T-cell (primary cell): ENCODE measurements around the gene PLCL1. TPM values are rescaled to one million over a fixed set of nuclear protein-coding genes. Genes with fewer than 3 reads are reported as not detected.

Experiments used
- ATAC-seq, 4 experiments: fragments of 200-7000 bp in 3 of 4; fragments of 150-1000 bp in 1 of 4; cut with Tn5 transposase; replicated peaks in 1 of 4; 1 replicate in 3 of 4; 2 replicates in 1 of 4; pipeline ENCODE4 v1.10.0; 2021; ENCODE audit warnings: moderate library complexity in 3 of 4, mild to moderate bottlenecking in 2 of 4, moderate number of reproducible peaks in 1 of 4
- CTCF ChIA-PET, 2 donors: fragments of 300-600 bp; sonication (Branson Sonifier 250); formaldehyde crosslinking; loops; one replicate each; lab custom pipeline; 2022; ENCODE audit warnings: antibody characterized with exemption in 2 of 2; lab: Charles Lee
- POLR2A ChIA-PET, 2 donors: fragments of 300-600 bp; sonication (Branson Sonifier 250); formaldehyde crosslinking; loops; one replicate each; lab custom pipeline; 2022; ENCODE audit warnings: antibody characterized with exemption in 2 of 2; lab: Charles Lee
- DNase-seq, 35 experiments: peaks; one replicate each; pipeline versions ENCODE4 v3.0.0 to v3.0.0-alpha.2; 2013 to 2023
- H3K27ac ChIP-seq: one replicate; pipeline ENCODE4 v1.5.1; 2013; ENCODE audit warnings: low read length
- H3K27me3 ChIP-seq, 2 experiments: replicated peaks in 1 of 2; 1 replicate in 1 of 2; 2 replicates in 1 of 2; pipeline versions ENCODE4 v1.6.1 to v1.7.0; 2013; ENCODE audit warnings: low read length in 1 of 2, mixed read lengths in 1 of 2; ENCODE audit not compliant: control insufficient read depth in 2 of 2, insufficient read depth in 2 of 2; ENCODE audit errors: extremely low read depth in 1 of 2
- H3K36me3 ChIP-seq, 2 donors: 1 replicate in 1 of 2; 2 replicates in 1 of 2; pipeline versions ENCODE4 v1.6.1 to v1.7.0; 2013; ENCODE audit warnings: low read length in 1 of 2; ENCODE audit not compliant: control insufficient read depth in 2 of 2, insufficient read depth in 1 of 2; ENCODE audit errors: extremely low read depth in 1 of 2
- H3K4me1 ChIP-seq, 2 experiments: 1 replicate in 1 of 2; 2 replicates in 1 of 2; pipeline versions ENCODE4 v1.6.1 to v1.7.0; 2013; ENCODE audit warnings: low read length in 2 of 2, mixed read lengths in 1 of 2; ENCODE audit not compliant: insufficient read depth in 2 of 2, control insufficient read depth in 1 of 2; ENCODE audit errors: extremely low read depth in 1 of 2
- H3K4me3 ChIP-seq, 2 donors: 1 replicate in 1 of 2; 2 replicates in 1 of 2; pipeline versions ENCODE4 v1.5.1 to v1.7.0; 2013; ENCODE audit warnings: mild to moderate bottlenecking in 2 of 2, low read length in 1 of 2, moderate library complexity in 1 of 2; ENCODE audit not compliant: control insufficient read depth in 1 of 2; ENCODE audit errors: extremely low read depth in 1 of 2
- H3K9me3 ChIP-seq: 2 replicates; pipeline ENCODE4 v1.7.0; 2013
- H3K27ac Mint-ChIP-seq, 2 donors: one replicate each; pipeline ENCODE4 v1.8.0; 2020 to 2021; ENCODE audit warnings: mild to moderate bottlenecking in 2 of 2, mixed read lengths in 2 of 2
- H3K27me3 Mint-ChIP-seq, 2 donors: one replicate each; pipeline ENCODE4 v1.8.0; 2021 to 2022; ENCODE audit warnings: mixed read lengths in 2 of 2
- H3K36me3 Mint-ChIP-seq: one replicate; pipeline ENCODE4 v1.8.0; 2021; ENCODE audit warnings: mixed read lengths
- H3K4me1 Mint-ChIP-seq, 3 donors: one replicate each; pipeline ENCODE4 v1.8.0; 2020 to 2022; ENCODE audit warnings: mixed read lengths in 3 of 3, mild to moderate bottlenecking in 1 of 3
- H3K4me3 Mint-ChIP-seq, 3 donors: one replicate each; pipeline ENCODE4 v1.8.0; 2020 to 2022; ENCODE audit warnings: mild to moderate bottlenecking in 3 of 3, mixed read lengths in 3 of 3, moderate library complexity in 3 of 3
- H3K9me3 Mint-ChIP-seq, 3 donors: one replicate each; pipeline ENCODE4 v1.8.0; 2020 to 2022; ENCODE audit warnings: mixed read lengths in 3 of 3
- WGBS: methylation state at CpG from one replicate; pipeline ENCODE4 v1.1.5; 2013; ENCODE audit warnings: missing lambda C conversion rate; ENCODE audit not compliant: insufficient coverage; 5-methylcytosine and 5-hydroxymethylcytosine counted together
- total RNA-seq, 35 experiments: library from RNA in 6 of 35; stranded (reverse) in 6 of 35; fragments of 120-200 nt in 1 of 35; gene quantifications; one replicate each; pipeline versions ENCODE4 v1.2.1 to v1.2.4 and lab custom pipeline; 2013 to 2026

PLCL1 gene
- total RNA-seq, 5 donors from 2014 or later (not counting 1 experiment from before 2014, with no cell fraction given) = 15.3 to 24.7 (median 20.3) TPM

DNA sequence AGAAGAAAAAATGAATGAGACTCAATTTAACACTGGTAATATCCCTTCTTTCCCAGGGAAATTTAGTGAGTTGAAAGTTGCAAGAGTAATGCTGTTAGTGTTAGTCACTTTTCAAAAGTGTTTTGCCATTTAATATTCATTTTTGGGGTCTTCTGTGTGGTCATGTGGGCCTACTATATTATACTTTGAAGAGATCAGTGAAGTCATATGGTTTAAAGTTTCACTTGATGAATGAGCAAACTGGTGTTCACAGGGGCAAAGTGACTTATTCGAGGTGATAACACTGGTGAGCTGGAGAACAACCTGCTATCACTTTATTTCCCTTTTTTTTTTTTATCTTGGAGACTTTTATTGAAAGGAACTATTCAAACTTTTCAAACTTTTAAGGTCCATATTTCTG lies 196.0 kb downstream of the PLCL1 start:
- Histone ChIP-seq H3K4me3 (no peak overlapping the region), H3K4me1 (peaks cover 14 to 22% of the 10 kb centered on the region in 2 experiments), H3K9me3 (no peaks in the 10 kb centered on the region), H3K27me3 (no peaks in the 10 kb centered on the region), H3K27ac (no peak overlapping the region), H3K36me3 (no peaks in the 10 kb centered on the region)
- ChIA-PET POLR2A (interaction anchor here in 1 of 2 donors (0.7 kb wide), 1 partner anchor 125 kb away, joined by 3 read pairs; no protein-coding TSS in a partner anchor), CTCF (interaction anchor here in 1 of 2 donors (0.5 kb wide), 1 partner anchor 38 kb away, joined by 4 read pairs; no protein-coding TSS in a partner anchor)
- Mint-ChIP-seq H3K9me3 (peaks cover 0 to 5% (median 4%) of the 10 kb centered on the region in 3 donors), H3K27me3 (no peaks in the 10 kb centered on the region), H3K36me3 (peaks cover 6% of the 10 kb centered on the region), H3K4me3 (no peak overlapping the region), H3K27ac (peak overlapping the region in 1 of 2 donors; percentile 5), H3K4me1 (peaks cover 72 to 74% (median 73%) of the 10 kb centered on the region in 3 donors)
- WGBS = no CpG with 5 or more reads among the region's 1 CpG
- ATAC-seq (no peak), DNase-seq (no peak)

DNA sequence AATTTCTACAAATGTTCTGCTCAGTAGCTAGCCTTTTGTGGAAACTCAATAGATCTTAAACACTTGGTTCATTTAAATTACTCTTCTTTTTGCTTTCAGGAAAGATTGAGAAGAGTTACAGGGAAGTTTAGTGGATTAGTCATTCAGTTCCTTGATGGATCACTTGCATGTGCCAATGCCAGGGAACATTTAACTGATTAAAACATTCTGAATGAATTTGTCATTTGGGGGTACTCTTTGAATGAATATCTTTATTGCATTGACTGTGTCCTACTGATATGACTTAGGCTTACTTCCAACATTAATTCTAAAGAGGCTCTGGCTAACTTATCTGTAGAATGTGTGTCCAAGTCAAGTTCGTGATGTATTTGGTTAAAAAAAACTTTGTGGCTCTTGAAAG lies 199.8 kb downstream of the PLCL1 start:
- Mint-ChIP-seq H3K4me3 (no peak overlapping the region), H3K36me3 (peaks cover 13% of the 10 kb centered on the region), H3K27me3 (no peaks in the 10 kb centered on the region), H3K9me3 (peaks cover 0 to 8% (median 5%) of the 10 kb centered on the region in 3 donors), H3K4me1 (peaks cover 55 to 63% (median 61%) of the 10 kb centered on the region in 3 donors), H3K27ac (peak overlapping the region; percentile 17 to 65)
- H3K27ac ChIP-seq = no peak overlapping the region
- ATAC-seq (no peak), DNase-seq (no peak)
- ChIA-PET CTCF (no interaction called here), POLR2A (interaction anchor here in 1 of 2 donors (0.5 kb wide), 1 partner anchor 207 kb away, joined by 3 read pairs; no protein-coding TSS in a partner anchor)
- no peaks in the 10 kb centered on the region for H3K36me3 ChIP-seq
- H3K9me3 ChIP-seq = no peaks in the 10 kb centered on the region
- H3K27me3 ChIP-seq = no peaks in the 10 kb centered on the region
- H3K4me1 ChIP-seq = peaks cover 5 to 6% of the 10 kb centered on the region in 2 experiments
- H3K4me3 ChIP-seq = no peak overlapping the region
- no CpG with 5 or more reads among the region's 1 CpG for WGBS

DNA sequence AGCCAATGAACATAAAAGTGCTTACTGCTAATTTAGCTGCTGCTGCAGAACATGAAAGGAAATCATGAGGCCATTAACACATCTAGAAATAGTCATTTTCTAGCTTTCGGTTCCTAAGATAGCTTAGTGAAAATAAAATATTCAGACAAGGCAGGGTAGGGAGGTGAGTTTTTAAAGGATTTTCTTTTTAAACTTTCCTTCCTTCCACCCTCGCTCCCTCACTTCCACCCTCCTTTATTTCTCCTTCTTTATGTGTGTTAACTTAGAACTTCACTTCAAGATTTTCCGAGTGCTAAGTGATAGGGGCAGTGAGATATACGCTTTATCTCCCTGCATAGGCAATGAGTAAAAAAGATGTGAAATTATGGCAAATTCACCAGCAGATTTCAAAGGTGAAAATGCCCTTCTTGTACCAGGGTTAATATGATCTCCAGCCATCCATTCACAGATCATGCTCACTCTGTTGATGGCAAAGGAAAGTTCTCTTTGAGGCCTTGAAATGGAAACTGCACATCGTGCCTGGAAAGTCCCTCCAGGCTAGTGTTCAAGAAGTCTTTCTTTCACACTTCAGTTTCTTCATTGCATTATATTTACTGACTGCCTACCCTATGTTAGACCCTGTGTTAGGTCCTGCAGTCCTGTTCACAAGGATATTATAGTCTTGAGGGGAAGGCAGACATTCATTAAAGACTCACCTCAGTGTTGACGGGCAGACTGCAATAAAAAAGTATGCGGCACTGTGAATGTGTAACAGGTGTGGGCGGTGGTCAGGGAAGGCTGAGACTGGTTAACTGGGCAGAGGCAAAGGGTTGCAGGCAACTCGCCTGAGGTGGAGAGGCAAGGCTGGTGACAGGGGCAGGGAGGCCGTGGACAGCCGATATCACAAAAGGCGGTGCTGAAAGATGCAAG lies 200.8 kb downstream of the PLCL1 start:
- H3K27ac ChIP-seq = peak overlapping the region; percentile 69
- peaks cover 57 to 63% (median 59%) of the 10 kb centered on the region in 3 donors for H3K4me1 Mint-ChIP-seq
- no peaks in the 10 kb centered on the region for H3K36me3 ChIP-seq
- WGBS = 72% methylated on average over 4 of the region's 12 CpGs
- POLR2A ChIA-PET = interaction anchor here in 1 of 2 donors (0.5 kb wide), 1 partner anchor 1052 kb away, joined by 8 read pairs; no protein-coding TSS in a partner anchor
- no peaks in the 10 kb centered on the region for H3K27me3 Mint-ChIP-seq
- H3K27ac Mint-ChIP-seq = peak overlapping the region; percentile 87 to 89
- ATAC-seq (peak in 3 of 4 experiments; percentile 54 to 90 (median 61)), DNase-seq (peak in 11 of 35 experiments; percentile 1 to 59 (median 6))
- H3K36me3 Mint-ChIP-seq = peaks cover 17% of the 10 kb centered on the region
- H3K4me1 ChIP-seq = peaks cover 5 to 6% of the 10 kb centered on the region in 2 experiments
- CTCF ChIA-PET = no interaction called here
- no peaks in the 10 kb centered on the region for H3K27me3 ChIP-seq
- peak overlapping the region in 1 of 2 donors; percentile 20 for H3K4me3 ChIP-seq
- H3K4me3 Mint-ChIP-seq = peak overlapping the region; percentile 53 to 55 (median 55)
- H3K9me3 ChIP-seq = no peaks in the 10 kb centered on the region
- peaks cover 9 to 11% (median 10%) of the 10 kb centered on the region in 3 donors for H3K9me3 Mint-ChIP-seq

DNA sequence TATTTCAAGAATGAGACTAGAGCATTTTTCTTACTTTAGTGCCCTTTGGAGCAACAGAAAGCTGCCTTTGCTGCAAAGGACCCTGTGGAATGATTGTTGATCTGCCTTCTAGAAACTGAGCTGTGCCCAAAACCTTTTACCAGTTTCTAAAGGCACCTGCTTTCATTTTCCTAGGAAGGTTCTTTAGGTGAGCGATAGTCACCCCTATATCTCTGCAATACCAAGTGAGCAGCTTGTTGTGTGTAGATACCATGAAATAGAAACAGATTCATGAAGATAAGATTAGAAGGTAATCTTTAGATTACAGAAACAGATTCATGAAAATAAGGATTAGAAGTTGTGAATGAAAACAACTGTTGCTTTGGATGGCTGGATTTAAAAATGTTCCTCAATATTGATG lies 202.3 kb downstream of the PLCL1 start:
- Histone ChIP-seq H3K27me3 (no peaks in the 10 kb centered on the region), H3K4me3 (no peak overlapping the region), H3K4me1 (peaks cover 5 to 6% of the 10 kb centered on the region in 2 experiments), H3K9me3 (peaks cover 2% of the 10 kb centered on the region), H3K27ac (no peak overlapping the region), H3K36me3 (no peaks in the 10 kb centered on the region)
- ChIA-PET CTCF (no interaction called here), POLR2A (no interaction called here)
- Mint-ChIP-seq H3K9me3 (peaks cover 18 to 25% (median 20%) of the 10 kb centered on the region in 3 donors), H3K27ac (peak overlapping the region; percentile 8 to 60), H3K27me3 (no peaks in the 10 kb centered on the region), H3K4me3 (no peak overlapping the region), H3K36me3 (peaks cover 22% of the 10 kb centered on the region), H3K4me1 (peaks cover 48 to 55% (median 52%) of the 10 kb centered on the region in 3 donors)
- ATAC-seq (no peak), DNase-seq (no peak)
- WGBS = no CpG with 5 or more reads among the region's 1 CpG

DNA sequence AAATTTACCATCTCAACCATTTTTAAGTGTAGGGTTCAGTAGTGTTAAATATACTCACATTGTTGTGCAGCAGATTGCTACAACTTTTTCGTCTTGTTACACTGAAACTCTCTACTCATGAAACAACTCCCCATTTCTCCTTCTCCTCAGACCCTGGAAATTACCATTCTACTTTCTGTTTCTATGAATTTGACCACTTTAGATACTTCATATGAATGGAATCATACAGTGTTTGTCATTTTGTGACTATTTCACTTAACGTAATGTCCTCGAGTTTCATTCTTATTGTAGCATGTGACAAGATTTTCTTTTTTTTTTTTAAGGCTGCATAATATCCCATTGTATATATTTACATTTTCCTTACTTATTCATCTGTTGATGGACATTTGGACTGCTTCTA lies 203.8 kb downstream of the PLCL1 start:
- peaks cover 15 to 32% (median 19%) of the 10 kb centered on the region in 3 donors for H3K9me3 Mint-ChIP-seq

DNA sequence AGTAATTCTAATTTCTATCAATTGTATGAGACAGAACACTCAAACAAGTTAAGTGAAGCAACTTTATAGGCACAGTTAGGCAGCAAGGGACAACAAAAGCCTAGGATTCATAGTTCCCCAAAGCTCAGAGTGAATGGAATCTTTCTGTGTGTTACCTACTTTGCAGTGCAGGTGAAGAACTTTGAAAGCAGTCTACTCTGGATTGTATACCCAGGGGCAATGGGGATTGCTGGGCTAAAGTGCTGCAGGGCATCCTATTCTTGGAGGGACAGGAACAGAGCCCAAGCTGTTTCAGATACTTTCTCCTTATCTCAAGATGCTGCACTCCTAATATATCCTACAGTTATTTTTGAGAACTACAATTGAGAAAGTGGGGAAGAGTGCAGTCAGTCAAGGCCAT lies 207.6 kb downstream of the PLCL1 start:
- no peak for ATAC-seq
- Histone ChIP-seq H3K4me1 (peaks cover 0 to 6% of the 10 kb centered on the region in 2 experiments), H3K27ac (no peak overlapping the region), H3K36me3 (no peaks in the 10 kb centered on the region), H3K4me3 (no peak overlapping the region), H3K9me3 (peaks cover 6% of the 10 kb centered on the region), H3K27me3 (no peaks in the 10 kb centered on the region)
- ChIA-PET CTCF (no interaction called here), POLR2A (no interaction called here)
- H3K36me3 Mint-ChIP-seq = peaks cover 33% of the 10 kb centered on the region
- no peak overlapping the region for H3K4me3 Mint-ChIP-seq
- peaks cover 15 to 32% (median 19%) of the 10 kb centered on the region in 3 donors for H3K9me3 Mint-ChIP-seq
- no peaks in the 10 kb centered on the region for H3K27me3 Mint-ChIP-seq
- no peak for DNase-seq
- peaks cover 27 to 48% (median 34%) of the 10 kb centered on the region in 3 donors for H3K4me1 Mint-ChIP-seq
- H3K27ac Mint-ChIP-seq = no peak overlapping the region

More for the DNA sequence above, 203.8 kb downstream of the PLCL1 start:
- no peaks in the 10 kb centered on the region for H3K36me3 ChIP-seq
- Mint-ChIP-seq H3K4me1 (peaks cover 42 to 47% (median 47%) of the 10 kb centered on the region in 3 donors), H3K27me3 (no peaks in the 10 kb centered on the region), H3K27ac (no peak overlapping the region), H3K4me3 (no peak overlapping the region), H3K36me3 (peaks cover 26% of the 10 kb centered on the region)
- ATAC-seq (no peak), DNase-seq (no peak)
- no peak overlapping the region for H3K27ac ChIP-seq
- CTCF ChIA-PET = no interaction called here
- peaks cover 5 to 6% of the 10 kb centered on the region in 2 experiments for H3K4me1 ChIP-seq
- H3K4me3 ChIP-seq = no peak overlapping the region
- no peaks in the 10 kb centered on the region for H3K27me3 ChIP-seq
- H3K9me3 ChIP-seq = peaks cover 6% of the 10 kb centered on the region
- POLR2A ChIA-PET = no interaction called here
- WGBS = no CpG with 5 or more reads among the region's 3 CpGs
